Keratinocyte (primary cell): ENCODE results near the gene RNF5. TPM values are rescaled to one million over a fixed set of nuclear protein-coding genes. Genes with fewer than 3 reads are reported as not detected.
A peak's percentile ranks its signal among the peaks of the same experiment; 100 is the strongest.

Source experiments
- DNase-seq: peaks from one replicate; pipeline ENCODE4 v3.0.0-alpha.2; 2011; ENCODE audit warnings: low read depth, missing footprints, low spot score
- FAIRE-seq: peaks from 2 replicates; lab custom pipeline; 2011; peaks lifted over from hg19 to GRCh38; lab: Jason Lieb, UNC
- H2AFZ ChIP-seq: 2 replicates; pipeline ENCODE4 v1.6.0; 2012; ENCODE audit warnings: low read length, control low read depth, inconsistent platforms; ENCODE audit not compliant: control insufficient read depth
- H3K27ac ChIP-seq: 2 replicates; pipeline ENCODE4 v1.5.1; 2011; ENCODE audit warnings: low read length; ENCODE audit not compliant: control insufficient read depth, insufficient read depth
- H3K27me3 ChIP-seq: 3 replicates; pipeline ENCODE4 v1.6.0; 2011; ENCODE audit warnings: low read length; ENCODE audit not compliant: control insufficient read depth, insufficient read depth; ENCODE audit errors: extremely low read depth
- H3K36me3 ChIP-seq, 2 experiments: 2 replicates in 1 of 2; 3 replicates in 1 of 2; pipeline ENCODE4 v1.5.1; 2011; ENCODE audit warnings: low read length in 2 of 2, mild to moderate bottlenecking in 1 of 2; ENCODE audit not compliant: control insufficient read depth in 2 of 2, insufficient read depth in 2 of 2; ENCODE audit errors: extremely low read depth in 1 of 2
- H3K4me1 ChIP-seq: 3 replicates; pipeline ENCODE4 v1.5.1; 2011; ENCODE audit warnings: low read length; ENCODE audit not compliant: control insufficient read depth, insufficient read depth; ENCODE audit errors: extremely low read depth
- H3K4me2 ChIP-seq: 3 replicates; pipeline ENCODE4 v1.6.0; 2011; ENCODE audit warnings: low read depth, low read length; ENCODE audit not compliant: control insufficient read depth, insufficient read depth; ENCODE audit errors: extremely low read depth
- H3K4me3 ChIP-seq, 3 experiments: fragments of 200-600 bp in 1 of 3; sonication (generic) in 1 of 3; 2 replicates in 2 of 3; 3 replicates in 1 of 3; pipeline ENCODE4 v1.5.1; 2011 to 2016; ENCODE audit warnings: low read length in 3 of 3, mild to moderate bottlenecking in 3 of 3, control low read depth in 2 of 3, inconsistent platforms in 1 of 3, low read depth in 1 of 3, mixed read lengths in 1 of 3, mixed run types in 1 of 3, moderate library complexity in 1 of 3; ENCODE audit not compliant: control insufficient read depth in 2 of 3, insufficient read depth in 2 of 3; ENCODE audit errors: extremely low read depth in 1 of 3
- H3K79me2 ChIP-seq: 2 replicates; pipeline ENCODE4 v1.6.0; 2012; ENCODE audit warnings: low read length; ENCODE audit not compliant: control insufficient read depth, insufficient read depth
- H3K9ac ChIP-seq: 3 replicates; pipeline ENCODE4 v1.6.0; 2011; ENCODE audit warnings: low read length; ENCODE audit not compliant: control insufficient read depth, insufficient read depth; ENCODE audit errors: extremely low read depth
- H3K9me1 ChIP-seq: 3 replicates; pipeline ENCODE4 v1.6.0; 2011; ENCODE audit warnings: low read length; ENCODE audit not compliant: control insufficient read depth, insufficient read depth; ENCODE audit errors: extremely low read depth
- H3K9me3 ChIP-seq: 2 replicates; pipeline ENCODE4 v1.5.1; 2012; ENCODE audit warnings: low read depth, low read length; ENCODE audit not compliant: control insufficient read depth
- H4K20me1 ChIP-seq: 3 replicates; pipeline ENCODE4 v1.6.0; 2011; ENCODE audit warnings: low read length; ENCODE audit not compliant: control insufficient read depth, insufficient read depth; ENCODE audit errors: extremely low read depth
- CTCF ChIP-seq, 3 experiments: IDR thresholded peaks in 1 of 3; conservative IDR thresholded peaks in 1 of 3; optimal IDR thresholded peaks in 1 of 3; 2 replicates in 2 of 3; 3 replicates in 1 of 3; pipeline versions ENCODE3 to v1.5.1; 2011; ENCODE audit warnings: low read length in 3 of 3, mild to moderate bottlenecking in 3 of 3, moderate library complexity in 2 of 3, control low read depth in 1 of 3, inconsistent platforms in 1 of 3; ENCODE audit not compliant: insufficient read depth in 2 of 3; ENCODE audit errors: extremely low read depth in 1 of 3
- EZH2 ChIP-seq: IDR thresholded peaks from one replicate; pipeline ENCODE4 v1.6.1; 2012; ENCODE audit warnings: inconsistent platforms, mild to moderate bottlenecking, low read length, moderate library complexity
- dilution Hi-C: fragments of 300-500 bp; cut with MboI; formaldehyde crosslinking; loops from one replicate; pipeline ENCODE4 v1.7.0; 2020; ENCODE audit warnings: low sequenced_read_pairs; ENCODE audit not compliant: extremely low pct_ligation_motif_present
- polyA plus RNA-seq, 5 experiments: library from polyadenylated mRNA; depleted of rRNA in 3 of 5; stranded (reverse) in 3 of 5; stranded (forward) in 1 of 5; unstranded in 1 of 5; fragments of >200 nt; gene quantifications; 1 replicate in 1 of 5; 2 replicates in 3 of 5; 3 replicates in 1 of 5; pipeline versions ENCODE4 v1.2.1 to v1.2.3, GENCODE V29; 2011 to 2012; ENCODE audit warnings: missing spikeins in 2 of 5, low read depth in 1 of 5, low replicate concordance in 1 of 5

Gene RNF5
- polyA plus RNA-seq, 1 donor (not counting 4 experiments of a cell fraction or from before 2014, with no cell fraction given) = 33.2 TPM

GRCh38 chr6:32194825-32195651 lies 16.8 kb downstream of the RNF5 start:
- no peak for DNase-seq
- Histone ChIP-seq H3K9ac (peak overlapping the region; percentile 64), H3K27me3 (no peaks in the 10 kb centered on the region), H3K4me1 (peaks cover 30% of the 10 kb centered on the region), H2AFZ (peak overlapping the region; percentile 14), H3K79me2 (no peaks in the 10 kb centered on the region), H3K36me3 (no peaks in the 10 kb centered on the region), H3K4me3 (peak overlapping the region; percentile 28 to 73 (median 55)), H3K9me3 (no peaks in the 10 kb centered on the region), H3K27ac (peak overlapping the region; percentile 66), H4K20me1 (no peaks in the 10 kb centered on the region), H3K4me2 (peak overlapping the region; percentile 75), H3K9me1 (no peaks in the 10 kb centered on the region)
- dilution Hi-C loops = no loop called here
- FAIRE-seq = peak; percentile 55
- TF ChIP-seq CTCF (optimal IDR thresholded peaks at IDR 0.05 in 1 of 3, IDR thresholded peaks at IDR 0.05 in 1 of 3, conservative IDR thresholded peaks at IDR 0.05 in 1 of 3; ENCODE audit: extremely low read depth in 1 of 3, insufficient read depth in 2 of 3, low read length in 3 of 3) (peak; percentile 54 to 76 (median 63)), EZH2 (no peak)

- no peak overlapping the region for H2AFZ ChIP-seq
- H3K9me3 ChIP-seq = no peaks in the 10 kb centered on the region
- H3K36me3 ChIP-seq = no peaks in the 10 kb centered on the region
- no peak for TF ChIP-seq EZH2
- peak in 2 of 3 experiments; percentile 16 to 65 for TF ChIP-seq CTCF (optimal IDR thresholded peaks at IDR 0.05 in 1 of 3, IDR thresholded peaks at IDR 0.05 in 1 of 3, conservative IDR thresholded peaks at IDR 0.05 in 1 of 3; ENCODE audit: extremely low read depth in 1 of 3, insufficient read depth in 2 of 3, low read length in 3 of 3)
- dilution Hi-C loops = no loop called here
- peak overlapping the region; percentile 97 for H3K9ac ChIP-seq
- DNase-seq (peak; percentile 97), FAIRE-seq (no peak)
- no peaks in the 10 kb centered on the region for H3K79me2 ChIP-seq
- no peaks in the 10 kb centered on the region for H4K20me1 ChIP-seq
- peaks cover 25% of the 10 kb centered on the region for H3K4me1 ChIP-seq
- H3K27me3 ChIP-seq = no peaks in the 10 kb centered on the region
- no peaks in the 10 kb centered on the region for H3K9me1 ChIP-seq
- peak overlapping the region in 2 of 3 experiments; percentile 54 to 91 for H3K4me3 ChIP-seq
- peak overlapping the region; percentile 75 for H3K4me2 ChIP-seq
- H3K27ac ChIP-seq = peak overlapping the region; percentile 96
Observed at GRCh38 chr6:32195652-32195901, 17.4 kb downstream of the RNF5 start.
